Measurements from ENCODE around the gene LMBRD1. TPM values are rescaled to one million over a fixed set of nuclear protein-coding genes. Genes with fewer than 3 reads are reported as not detected.

The LMBRD1 gene
- total and polyA plus RNA-seq, 2 donors from 2014 or later, result 91.3 to 102 TPM

DNA sequence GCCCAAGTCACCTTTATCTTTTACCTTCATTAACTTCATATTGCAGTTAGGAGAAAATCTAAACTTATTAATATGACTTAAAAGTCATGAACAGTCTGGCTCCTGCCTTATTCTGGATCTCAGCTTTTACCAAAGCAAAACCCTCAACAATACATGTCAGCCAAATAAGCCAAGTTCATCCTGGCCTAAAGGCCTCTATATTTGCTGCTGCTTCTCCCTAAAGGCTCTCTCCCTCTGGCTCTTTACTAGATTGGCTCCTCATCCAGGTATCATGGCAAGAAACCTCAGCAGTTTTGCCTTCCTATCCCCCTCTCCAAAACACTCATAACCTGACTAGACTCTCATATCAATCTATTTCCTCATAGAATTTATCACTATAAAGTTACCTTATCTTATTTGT is 11.1 kb downstream of the LMBRD1 start:
- no peak for DNase-seq
- no peak overlapping the region for H3K4me3 ChIP-seq (ENCODE audit: low read length in 3 of 3)
- H3K9ac ChIP-seq (ENCODE audit: low read length in 3 of 3), result no peak overlapping the region
- no peaks in the 10 kb centered on the region for H3K27me3 ChIP-seq (ENCODE audit: control insufficient read depth, insufficient read depth, low read length)
- no peak overlapping the region for H3K27ac ChIP-seq (ENCODE audit: low read depth in 2 of 2, low read length in 2 of 2)
- H3K4me1 ChIP-seq (ENCODE audit: control insufficient read depth in 2 of 3, insufficient read depth in 2 of 3, low read depth in 1 of 3, low read length in 3 of 3), result peaks cover 0 to 27% (median 3%) of the 10 kb centered on the region in 3 donors
- FAIRE-seq, result no peak
- TF ChIP-seq, protein P1, sequence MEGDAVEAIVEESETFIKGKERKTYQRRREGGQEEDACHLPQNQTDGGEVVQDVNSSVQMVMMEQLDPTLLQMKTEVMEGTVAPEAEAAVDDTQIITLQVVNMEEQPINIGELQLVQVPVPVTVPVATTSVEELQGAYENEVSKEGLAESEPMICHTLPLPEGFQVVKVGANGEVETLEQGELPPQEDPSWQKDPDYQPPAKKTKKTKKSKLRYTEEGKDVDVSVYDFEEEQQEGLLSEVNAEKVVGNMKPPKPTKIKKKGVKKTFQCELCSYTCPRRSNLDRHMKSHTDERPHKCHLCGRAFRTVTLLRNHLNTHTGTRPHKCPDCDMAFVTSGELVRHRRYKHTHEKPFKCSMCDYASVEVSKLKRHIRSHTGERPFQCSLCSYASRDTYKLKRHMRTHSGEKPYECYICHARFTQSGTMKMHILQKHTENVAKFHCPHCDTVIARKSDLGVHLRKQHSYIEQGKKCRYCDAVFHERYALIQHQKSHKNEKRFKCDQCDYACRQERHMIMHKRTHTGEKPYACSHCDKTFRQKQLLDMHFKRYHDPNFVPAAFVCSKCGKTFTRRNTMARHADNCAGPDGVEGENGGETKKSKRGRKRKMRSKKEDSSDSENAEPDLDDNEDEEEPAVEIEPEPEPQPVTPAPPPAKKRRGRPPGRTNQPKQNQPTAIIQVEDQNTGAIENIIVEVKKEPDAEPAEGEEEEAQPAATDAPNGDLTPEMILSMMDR (IDR thresholded peaks at IDR 0.05; ENCODE audit: borderline replicate concordance, extremely low read depth, insufficient read depth), result no peak
- H3K9me3 ChIP-seq (ENCODE audit: control insufficient read depth in 2 of 3, insufficient read depth in 1 of 3, low read length in 3 of 3), result no peaks in the 10 kb centered on the region
- intact Hi-C loops (cut with DNase I), result no loop called here
- peaks cover 0 to 6% (median 0%) of the 10 kb centered on the region in 3 donors for H3K36me3 ChIP-seq (ENCODE audit: control insufficient read depth in 2 of 3, insufficient read depth in 3 of 3, low read length in 3 of 3)

DNA sequence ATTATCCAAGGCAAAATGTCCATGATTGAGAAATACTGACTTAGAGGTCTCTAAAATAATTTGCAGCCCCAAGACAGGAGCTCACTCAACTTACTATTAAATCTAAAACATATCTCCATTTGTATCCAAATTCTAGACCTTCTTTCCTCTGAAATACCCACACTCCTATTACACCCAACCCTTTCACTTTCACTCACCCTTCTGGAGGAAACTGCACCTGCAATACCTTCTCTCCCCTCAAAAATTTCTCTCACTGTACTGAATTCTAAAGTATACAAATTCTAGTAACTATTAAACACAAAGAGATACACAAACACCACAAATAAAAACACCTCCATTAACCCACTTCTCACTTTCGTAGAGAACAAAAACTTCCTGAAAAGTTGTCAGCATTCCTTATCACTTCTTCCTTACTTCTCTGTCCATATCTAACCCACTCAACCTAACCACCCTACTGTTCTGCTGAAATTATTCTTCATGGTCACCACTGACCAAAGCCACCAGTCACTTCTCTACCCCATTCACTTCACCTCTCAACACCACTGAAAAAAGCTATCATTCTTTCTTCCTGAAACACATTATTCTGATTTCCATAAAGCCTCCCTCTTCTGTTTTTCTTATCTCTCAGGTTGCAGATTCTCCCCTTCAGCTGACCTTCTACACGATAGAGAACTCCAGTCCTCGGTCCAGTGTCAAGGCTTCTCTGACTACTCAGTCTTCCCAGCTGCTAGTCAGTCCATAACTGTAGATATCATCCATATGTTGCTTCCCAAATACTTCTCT is 12.0 kb downstream of the LMBRD1 start:
- Histone ChIP-seq H3K9me3 (ENCODE audit: control insufficient read depth in 2 of 3, insufficient read depth in 1 of 3, low read length in 3 of 3) (no peaks in the 10 kb centered on the region), H3K27me3 (ENCODE audit: control insufficient read depth, insufficient read depth, low read length) (no peaks in the 10 kb centered on the region), H3K9ac (ENCODE audit: low read length in 3 of 3) (no peak overlapping the region), H3K4me1 (ENCODE audit: control insufficient read depth in 2 of 3, insufficient read depth in 2 of 3, low read depth in 1 of 3, low read length in 3 of 3) (peaks cover 0 to 30% (median 3%) of the 10 kb centered on the region in 3 donors), H3K4me3 (ENCODE audit: low read length in 3 of 3) (no peak overlapping the region), H3K27ac (ENCODE audit: low read depth in 2 of 2, low read length in 2 of 2) (no peak overlapping the region), H3K36me3 (ENCODE audit: control insufficient read depth in 2 of 3, insufficient read depth in 3 of 3, low read length in 3 of 3) (peaks cover 0 to 6% (median 0%) of the 10 kb centered on the region in 3 donors)
- FAIRE-seq, result no peak
- no peak for DNase-seq
- TF ChIP-seq, protein P1 (IDR thresholded peaks at IDR 0.05; ENCODE audit: borderline replicate concordance, extremely low read depth, insufficient read depth), result no peak
- intact Hi-C loops (cut with DNase I), result no loop called here

DNA sequence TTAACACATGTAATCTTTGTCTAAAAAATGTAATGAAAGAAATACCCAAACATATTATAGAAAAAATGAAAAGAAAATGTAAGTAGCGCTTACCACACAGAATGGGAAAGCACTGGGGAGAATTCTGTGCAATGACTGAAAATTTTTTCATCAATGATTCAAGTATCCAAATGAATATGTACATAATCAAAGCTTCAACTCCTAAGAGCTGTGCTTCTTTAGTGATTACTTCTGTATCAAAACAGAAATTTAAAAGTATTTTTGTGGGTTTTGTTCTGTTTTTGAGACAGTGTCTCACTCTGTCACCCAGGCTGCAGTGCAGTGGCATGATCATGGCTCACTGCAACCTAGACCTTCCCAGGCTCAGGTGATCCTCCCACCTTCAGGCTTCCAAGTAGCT is 13.7 kb downstream of the LMBRD1 start:
- TF ChIP-seq, protein P1 (IDR thresholded peaks at IDR 0.05; ENCODE audit: borderline replicate concordance, extremely low read depth, insufficient read depth), result no peak
- Histone ChIP-seq H3K4me3 (ENCODE audit: low read length in 3 of 3) (no peak overlapping the region), H3K36me3 (ENCODE audit: control insufficient read depth in 2 of 3, insufficient read depth in 3 of 3, low read length in 3 of 3) (no peaks in the 10 kb centered on the region), H3K27me3 (ENCODE audit: control insufficient read depth, insufficient read depth, low read length) (no peaks in the 10 kb centered on the region), H3K27ac (ENCODE audit: low read depth in 2 of 2, low read length in 2 of 2) (no peak overlapping the region), H3K9ac (ENCODE audit: low read length in 3 of 3) (no peak overlapping the region), H3K4me1 (ENCODE audit: control insufficient read depth in 2 of 3, insufficient read depth in 2 of 3, low read depth in 1 of 3, low read length in 3 of 3) (peaks cover 0 to 28% (median 3%) of the 10 kb centered on the region in 3 donors), H3K9me3 (ENCODE audit: control insufficient read depth in 2 of 3, insufficient read depth in 1 of 3, low read length in 3 of 3) (no peaks in the 10 kb centered on the region)
- FAIRE-seq (no peak), DNase-seq (no peak)
- intact Hi-C loops (cut with DNase I), result no loop called here
